ENCODE data around the gene KRT31.
A peak's percentile ranks its signal among the peaks of the same experiment; 100 is the strongest.

- peak; percentile 59 for TF ChIP-seq CTCF (IDR thresholded peaks at IDR 0.05)
- TF ChIP-seq ZFX (IDR thresholded peaks at IDR 0.05; ENCODE audit: borderline replicate concordance): no peak
These were observed 20.2 kb upstream of the KRT31 start for GRCh38 chr17:41417576-41418015.
